ENCODE results near the gene NABP1. TPM values are rescaled to one million over a fixed set of nuclear protein-coding genes. Genes with fewer than 3 reads are reported as not detected.
A peak's percentile ranks its signal among the peaks of the same experiment; 100 is the strongest.

The NABP1 gene
- total and polyA plus RNA-seq, 2 experiments from 2014 or later = 1.2 to 5.2 TPM

DNA sequence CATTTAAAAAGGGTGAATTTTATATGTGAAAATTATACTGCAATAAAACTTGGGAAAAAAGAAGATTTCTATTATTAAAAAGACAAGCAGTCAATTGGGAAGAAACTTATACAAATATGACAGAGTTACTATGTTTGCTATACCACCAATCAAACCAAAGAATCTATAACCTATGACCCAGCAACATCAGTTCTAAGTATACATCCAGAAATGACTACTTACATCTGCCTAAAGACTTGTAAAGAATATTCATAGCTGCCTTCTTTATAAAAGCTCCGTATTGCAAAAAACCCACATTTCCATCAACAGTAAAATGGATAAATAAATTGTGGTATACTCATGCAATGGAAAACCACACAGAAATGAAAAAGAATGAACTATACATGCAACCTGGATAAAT, 32.9 kb upstream of the NABP1 start:
- H3K9me3 ChIP-seq (ENCODE audit: low read depth) = no peaks in the 10 kb centered on the region
- H3K27me3 ChIP-seq = no peaks in the 10 kb centered on the region
- DNase-seq (ENCODE audit: low read depth in 1 of 2, low spot score in 1 of 2) = no peak
- no peak for TF ChIP-seq CTCF (IDR thresholded peaks at IDR 0.05; ENCODE audit: low read depth, low read length)
- no peak overlapping the region for H3K27ac ChIP-seq
- no peak overlapping the region for H3K4me3 ChIP-seq
- H3K36me3 ChIP-seq = no peaks in the 10 kb centered on the region
- H3K4me1 ChIP-seq (ENCODE audit: low read depth) = no peaks in the 10 kb centered on the region

GRCh38 chr2:191645434-191646162, 32.3 kb upstream of the NABP1 start:
- no peaks in the 10 kb centered on the region for H3K36me3 ChIP-seq
- no peak for DNase-seq (ENCODE audit: low read depth in 1 of 2, low spot score in 1 of 2)
- no peak for TF ChIP-seq CTCF (IDR thresholded peaks at IDR 0.05; ENCODE audit: low read depth, low read length)
- H3K4me3 ChIP-seq = no peak overlapping the region
- H3K27me3 ChIP-seq = no peaks in the 10 kb centered on the region
- H3K4me1 ChIP-seq (ENCODE audit: low read depth) = no peaks in the 10 kb centered on the region
- H3K9me3 ChIP-seq (ENCODE audit: low read depth) = no peaks in the 10 kb centered on the region
- H3K27ac ChIP-seq = no peak overlapping the region

- no peaks in the 10 kb centered on the region for H3K27me3 ChIP-seq
- DNase-seq (ENCODE audit: low read depth in 1 of 2, low spot score in 1 of 2) = peak in 1 of 2 donors; percentile 57
- H3K4me1 ChIP-seq (ENCODE audit: low read depth) = no peaks in the 10 kb centered on the region
- H3K4me3 ChIP-seq = no peak overlapping the region
- H3K36me3 ChIP-seq = no peaks in the 10 kb centered on the region
- no peak overlapping the region for H3K27ac ChIP-seq
- no peak for TF ChIP-seq CTCF (IDR thresholded peaks at IDR 0.05; ENCODE audit: low read depth, low read length)
- no peaks in the 10 kb centered on the region for H3K9me3 ChIP-seq (ENCODE audit: low read depth)
Measured at GRCh38 chr2:191646163-191646902, 31.6 kb upstream of the NABP1 start.

DNA sequence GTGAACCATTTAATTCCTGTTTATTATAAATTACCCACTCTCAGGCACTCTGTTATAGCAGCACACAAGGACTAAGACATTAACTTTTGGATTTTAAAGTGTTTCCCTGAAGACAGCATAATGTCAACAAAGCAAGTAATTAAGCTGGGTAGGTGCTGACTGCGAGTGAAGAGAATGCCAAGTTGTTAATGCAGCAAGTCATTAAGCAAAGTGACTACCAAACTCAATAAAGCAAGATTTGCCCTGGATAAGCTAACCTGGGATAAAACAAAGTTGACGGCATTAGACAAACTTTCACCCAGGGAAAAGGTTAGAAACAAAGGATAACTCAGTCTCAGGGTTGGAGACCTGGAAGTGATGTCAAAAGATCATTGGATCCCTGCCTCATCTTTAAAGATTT, 28.4 kb upstream of the NABP1 start:
- no peaks in the 10 kb centered on the region for H3K36me3 ChIP-seq
- no peaks in the 10 kb centered on the region for H3K9me3 ChIP-seq (ENCODE audit: low read depth)
- no peak for DNase-seq (ENCODE audit: low read depth in 1 of 2, low spot score in 1 of 2)
- H3K27me3 ChIP-seq = no peaks in the 10 kb centered on the region
- TF ChIP-seq CTCF (IDR thresholded peaks at IDR 0.05; ENCODE audit: low read depth, low read length) = no peak
- H3K4me1 ChIP-seq (ENCODE audit: low read depth) = no peaks in the 10 kb centered on the region
- H3K27ac ChIP-seq = no peak overlapping the region
- H3K4me3 ChIP-seq = no peak overlapping the region

DNA sequence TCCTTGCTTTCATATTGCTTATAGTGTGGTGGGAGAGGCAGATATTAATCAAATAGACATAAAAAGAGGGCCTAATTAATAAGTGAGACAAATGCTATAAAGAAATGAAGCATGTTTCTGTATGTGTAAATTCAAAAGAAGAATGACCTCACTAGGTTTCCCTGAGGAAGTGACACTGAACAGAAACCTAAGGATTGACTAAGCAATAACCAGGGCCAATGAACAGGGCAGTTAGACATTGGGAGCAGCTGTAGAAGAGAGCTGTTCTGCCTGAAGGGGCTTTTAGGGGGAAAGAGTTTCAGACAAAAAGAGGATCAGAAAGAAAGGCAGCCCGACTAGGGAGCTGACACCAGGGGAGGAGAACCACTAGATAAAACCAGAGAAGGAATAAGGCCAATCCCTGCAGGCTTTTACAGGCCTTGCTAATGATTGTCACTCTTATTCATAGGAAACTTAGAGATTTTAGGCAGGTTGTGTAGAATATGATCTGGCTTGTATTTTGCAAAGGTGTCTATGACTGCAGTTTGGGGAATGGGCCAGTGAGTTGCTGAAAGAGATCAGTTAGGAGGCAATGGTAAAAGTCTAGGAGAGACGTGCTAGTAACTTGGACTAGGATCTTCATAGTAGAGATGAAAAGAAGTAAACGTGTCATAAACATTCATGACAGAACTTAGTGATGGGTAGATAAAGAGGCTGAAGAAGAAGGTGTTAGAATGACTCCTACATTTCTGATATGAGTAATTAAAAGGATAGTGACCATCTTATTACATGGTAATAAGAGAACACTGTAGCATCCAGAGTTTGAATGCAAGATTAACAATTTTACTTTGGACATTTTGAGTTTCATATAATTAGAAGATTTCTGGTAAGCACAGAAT, 26.8 kb upstream of the NABP1 start:
- Histone ChIP-seq H3K27ac (no peak overlapping the region), H3K4me1 (ENCODE audit: low read depth) (no peaks in the 10 kb centered on the region), H3K4me3 (no peak overlapping the region), H3K9me3 (ENCODE audit: low read depth) (no peaks in the 10 kb centered on the region), H3K27me3 (no peaks in the 10 kb centered on the region), H3K36me3 (no peaks in the 10 kb centered on the region)
- TF ChIP-seq CTCF (IDR thresholded peaks at IDR 0.05; ENCODE audit: low read depth, low read length) = no peak
- no peak for DNase-seq (ENCODE audit: low read depth in 1 of 2, low spot score in 1 of 2)

All from cardiac muscle cell (in vitro differentiated cells and primary cell).